Muscle layer of duodenum (tissue), 2 donors: ENCODE data around the gene TBCD.

Experiments
- H3K27ac ChIP-seq: one replicate; pipeline ENCODE4 v1.7.0; 2013; ENCODE audit warnings: mild to moderate bottlenecking, low read length
- H3K27me3 ChIP-seq: one replicate; pipeline ENCODE4 v1.7.0; 2013; ENCODE audit warnings: low read depth, mild to moderate bottlenecking, control low read depth, low read length
- H3K36me3 ChIP-seq, 2 donors: one replicate each; pipeline ENCODE4 v1.7.0; 2013; ENCODE audit warnings: low read length in 2 of 2, control low read depth in 1 of 2, mild to moderate bottlenecking in 1 of 2; ENCODE audit not compliant: insufficient read depth in 2 of 2, control insufficient read depth in 1 of 2
- H3K4me1 ChIP-seq, 2 donors: one replicate each; pipeline ENCODE4 v1.7.0; 2013; ENCODE audit warnings: low read length in 2 of 2, mild to moderate bottlenecking in 2 of 2, control low read depth in 1 of 2, moderate library complexity in 1 of 2; ENCODE audit not compliant: insufficient read depth in 2 of 2, control insufficient read depth in 1 of 2
- H3K4me3 ChIP-seq, 2 donors: one replicate each; pipeline ENCODE4 v1.7.0; 2013; ENCODE audit warnings: low read length in 2 of 2, low read depth in 1 of 2, mild to moderate bottlenecking in 1 of 2
- H3K9me3 ChIP-seq, 2 donors: one replicate each; pipeline ENCODE4 v1.7.0; 2013; ENCODE audit warnings: low read length in 2 of 2, control low read depth in 1 of 2, mild to moderate bottlenecking in 1 of 2; ENCODE audit not compliant: control insufficient read depth in 1 of 2
- donor health status: healthy.

Gene TBCD

GRCh38 chr17:82787081-82787848, 35.4 kb downstream of the TBCD start:
- no peak overlapping the region for H3K27ac ChIP-seq
- peaks cover 6 to 24% of the 10 kb centered on the region in 2 donors for H3K36me3 ChIP-seq
- H3K27me3 ChIP-seq, result no peaks in the 10 kb centered on the region
- no peaks in the 10 kb centered on the region for H3K9me3 ChIP-seq
- no peak overlapping the region for H3K4me3 ChIP-seq
- H3K4me1 ChIP-seq, result no peaks in the 10 kb centered on the region

GRCh38 chr17:82788206-82789001, 36.5 kb downstream of the TBCD start:
- H3K27ac ChIP-seq, result no peak overlapping the region
- H3K9me3 ChIP-seq, result no peaks in the 10 kb centered on the region
- H3K4me3 ChIP-seq, result no peak overlapping the region
- peaks cover 2 to 19% of the 10 kb centered on the region in 2 donors for H3K36me3 ChIP-seq
- peaks cover 0 to 3% of the 10 kb centered on the region in 2 donors for H3K4me1 ChIP-seq
- H3K27me3 ChIP-seq, result no peaks in the 10 kb centered on the region

- Histone ChIP-seq H3K27ac (no peak overlapping the region), H3K4me3 (no peak overlapping the region), H3K9me3 (no peaks in the 10 kb centered on the region), H3K4me1 (peaks cover 0 to 10% of the 10 kb centered on the region in 2 donors), H3K27me3 (no peaks in the 10 kb centered on the region), H3K36me3 (peaks cover 0 to 13% of the 10 kb centered on the region in 2 donors)
Measured at GRCh38 chr17:82789051-82789592, 37.3 kb downstream of the TBCD start.

DNA sequence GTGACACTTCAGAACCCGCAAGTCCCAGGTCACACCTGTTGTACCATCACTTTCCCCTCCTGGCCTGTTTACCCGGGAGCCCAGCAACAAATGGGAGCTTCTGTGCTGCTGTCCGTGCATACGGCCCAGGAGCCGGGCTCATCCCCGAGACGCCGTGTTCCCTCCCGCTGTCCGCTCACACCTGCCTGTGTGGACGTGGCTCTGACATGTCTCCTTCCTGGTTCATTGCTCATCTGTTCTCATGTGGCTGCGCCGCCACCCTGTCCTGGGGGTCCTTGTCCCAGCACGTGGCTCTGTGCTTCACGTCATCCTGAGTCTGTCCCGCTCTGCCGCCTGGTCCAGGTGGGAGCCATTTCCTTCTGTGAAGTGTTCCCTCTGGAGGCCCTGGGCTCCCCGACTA, 37.9 kb downstream of the TBCD start:
- Histone ChIP-seq H3K27me3 (no peaks in the 10 kb centered on the region), H3K9me3 (no peaks in the 10 kb centered on the region), H3K36me3 (peaks cover 0 to 7% of the 10 kb centered on the region in 2 donors), H3K4me1 (peaks cover 0 to 17% of the 10 kb centered on the region in 2 donors), H3K27ac (no peak overlapping the region), H3K4me3 (no peak overlapping the region)

- H3K27me3 ChIP-seq, result no peaks in the 10 kb centered on the region
- no peaks in the 10 kb centered on the region for H3K9me3 ChIP-seq
- H3K4me1 ChIP-seq, result peaks cover 0 to 18% of the 10 kb centered on the region in 2 donors
Measured at GRCh38 chr17:82790391-82790790, 38.5 kb downstream of the TBCD start.

DNA sequence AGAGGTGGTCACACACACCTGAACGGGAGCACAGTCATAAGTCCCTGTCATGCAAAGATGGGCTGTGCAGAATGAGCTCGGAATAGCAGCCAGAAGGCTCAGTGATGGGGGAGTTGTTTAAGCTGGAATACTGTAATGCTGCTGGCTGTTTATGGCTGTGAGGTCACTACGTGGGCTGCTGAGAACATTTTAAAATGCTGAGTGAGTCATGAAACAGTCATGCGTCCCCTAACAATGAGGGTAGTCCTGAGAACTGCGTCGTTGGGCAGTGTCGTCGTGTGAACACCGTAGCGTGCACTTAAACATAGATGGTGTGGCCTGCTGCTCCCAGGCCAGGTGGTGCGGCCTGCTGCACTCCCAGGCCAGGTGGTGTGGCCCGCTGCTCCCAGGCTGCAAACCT, 39.7 kb downstream of the TBCD start:
- Histone ChIP-seq H3K36me3 (peaks cover 0 to 7% of the 10 kb centered on the region in 2 donors), H3K27ac (no peak overlapping the region), H3K4me1 (peaks cover 0 to 18% of the 10 kb centered on the region in 2 donors), H3K27me3 (no peaks in the 10 kb centered on the region), H3K9me3 (no peaks in the 10 kb centered on the region), H3K4me3 (no peak overlapping the region)

More at GRCh38 chr17:82790391-82790790, 38.5 kb downstream of the TBCD start:
- H3K36me3 ChIP-seq, result peaks cover 0 to 7% of the 10 kb centered on the region in 2 donors
- no peak overlapping the region for H3K27ac ChIP-seq
- no peak overlapping the region for H3K4me3 ChIP-seq

GRCh38 chr17:82793974-82794630, 42.2 kb downstream of the TBCD start:
- Histone ChIP-seq H3K4me3 (no peak overlapping the region), H3K4me1 (peaks cover 0 to 18% of the 10 kb centered on the region in 2 donors), H3K36me3 (peaks cover 0 to 7% of the 10 kb centered on the region in 2 donors), H3K27ac (no peak overlapping the region), H3K27me3 (no peaks in the 10 kb centered on the region), H3K9me3 (no peaks in the 10 kb centered on the region)

GRCh38 chr17:82794781-82795482, 43.1 kb downstream of the TBCD start:
- Histone ChIP-seq H3K36me3 (peaks cover 0 to 9% of the 10 kb centered on the region in 2 donors), H3K27ac (peak overlapping the region; percentile 59), H3K27me3 (no peaks in the 10 kb centered on the region), H3K4me1 (peaks cover 0 to 18% of the 10 kb centered on the region in 2 donors), H3K4me3 (no peak overlapping the region), H3K9me3 (no peaks in the 10 kb centered on the region)

- Histone ChIP-seq H3K4me3 (no peak overlapping the region), H3K4me1 (peaks cover 0 to 18% of the 10 kb centered on the region in 2 donors), H3K27ac (peak overlapping the region; percentile 59), H3K27me3 (no peaks in the 10 kb centered on the region), H3K9me3 (no peaks in the 10 kb centered on the region), H3K36me3 (peaks cover 4 to 16% of the 10 kb centered on the region in 2 donors)
Measured at GRCh38 chr17:82795615-82796014, 43.8 kb downstream of the TBCD start.

DNA sequence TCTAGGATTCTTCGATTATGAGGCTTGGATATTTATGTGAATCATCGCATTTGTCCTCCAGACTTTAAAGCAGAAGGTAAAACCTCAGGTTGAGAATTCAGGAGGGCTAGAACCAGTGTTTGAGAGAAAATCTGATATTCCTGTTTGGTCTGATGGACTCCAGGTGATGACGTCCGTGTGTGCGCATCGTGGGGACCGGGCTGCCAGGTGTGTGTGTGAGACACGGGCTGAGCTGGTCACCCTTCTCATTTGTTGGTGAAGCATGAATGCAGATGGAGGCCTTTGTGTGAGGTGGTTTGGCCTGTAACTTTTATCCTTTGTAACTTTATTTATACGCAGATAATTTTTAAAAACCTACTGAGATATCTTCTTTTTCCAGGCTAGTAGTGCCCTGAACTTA, 45.2 kb downstream of the TBCD start:
- Histone ChIP-seq H3K27ac (no peak overlapping the region), H3K4me3 (no peak overlapping the region), H3K4me1 (peaks cover 0 to 18% of the 10 kb centered on the region in 2 donors), H3K27me3 (no peaks in the 10 kb centered on the region), H3K9me3 (no peaks in the 10 kb centered on the region), H3K36me3 (peaks cover 5 to 14% of the 10 kb centered on the region in 2 donors)
